ENCODE data around the gene SLC31A2. TPM values are rescaled to one million over a fixed set of nuclear protein-coding genes. Genes with fewer than 3 reads are reported as not detected.
A peak's percentile ranks its signal among the peaks of the same experiment; 100 is the strongest.
"Not testable (repeated sequence)": the region's sequence is repeated elsewhere in the genome, so short reads cannot be mapped to it uniquely, and the experiment has no call there.

The SLC31A2 gene, protein sequence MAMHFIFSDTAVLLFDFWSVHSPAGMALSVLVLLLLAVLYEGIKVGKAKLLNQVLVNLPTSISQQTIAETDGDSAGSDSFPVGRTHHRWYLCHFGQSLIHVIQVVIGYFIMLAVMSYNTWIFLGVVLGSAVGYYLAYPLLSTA
- 1 to 10 TPM; 2.6 to 5.3 (median 4.0) TPM for polyA plus RNA-seq (ENCODE audit: insufficient read length in 4 of 4)

DNA sequence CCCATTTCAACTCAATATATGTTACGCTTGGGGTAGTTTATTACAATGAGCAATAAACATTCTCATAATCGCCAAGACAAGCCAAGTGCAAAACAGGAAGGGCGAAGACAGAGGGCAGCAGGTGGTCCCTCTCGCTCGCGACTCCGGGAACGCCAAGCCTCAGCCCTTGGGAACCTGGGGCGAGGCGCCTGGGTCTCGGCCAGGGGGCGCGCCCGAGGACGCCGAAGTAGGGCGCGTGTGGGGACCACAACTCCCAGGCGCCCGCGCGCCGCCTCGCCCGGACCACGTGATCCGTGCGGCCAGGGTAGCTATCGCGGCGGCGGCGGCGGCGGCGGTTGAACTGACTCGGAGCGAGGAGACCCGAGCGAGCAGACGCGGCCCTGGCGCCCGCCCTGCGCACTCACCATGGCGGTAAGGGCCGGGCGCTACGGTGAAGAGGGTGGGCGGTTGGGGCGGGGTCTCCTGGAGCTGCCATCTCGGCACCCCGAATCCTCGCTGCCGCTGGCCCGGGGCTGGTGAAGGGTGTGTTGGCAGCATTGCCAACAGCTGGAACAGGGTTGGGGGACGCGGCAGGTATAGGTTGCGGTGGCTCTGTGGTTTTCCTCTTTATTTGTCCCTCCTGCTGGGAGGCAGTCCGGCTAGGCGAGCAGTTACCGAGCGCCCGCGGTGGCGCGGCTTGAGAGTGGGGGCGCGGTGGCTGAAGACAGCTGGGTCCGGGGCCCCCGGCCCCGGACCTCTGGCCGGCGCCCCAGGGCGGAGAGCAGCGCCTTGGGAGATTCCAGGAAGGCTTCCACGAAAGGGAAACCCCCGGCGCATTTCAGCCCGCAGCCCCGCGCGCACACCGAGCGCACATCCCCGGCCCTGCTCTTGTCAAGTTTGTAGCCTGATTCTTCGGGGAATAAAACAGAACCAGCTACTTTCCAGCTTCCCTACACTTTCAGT lies at the start of gene SLC31A2:
TSS of gene SLC31A2 (plus strand) at position 338 of the 942 bp plus-strand sequence. CDS start at position 406, 68 bp downstream.
- peak; percentile 50 to 69 (median 57) for DNase-seq (ENCODE audit: low read depth in 4 of 4, low spot score in 3 of 4)

DNA sequence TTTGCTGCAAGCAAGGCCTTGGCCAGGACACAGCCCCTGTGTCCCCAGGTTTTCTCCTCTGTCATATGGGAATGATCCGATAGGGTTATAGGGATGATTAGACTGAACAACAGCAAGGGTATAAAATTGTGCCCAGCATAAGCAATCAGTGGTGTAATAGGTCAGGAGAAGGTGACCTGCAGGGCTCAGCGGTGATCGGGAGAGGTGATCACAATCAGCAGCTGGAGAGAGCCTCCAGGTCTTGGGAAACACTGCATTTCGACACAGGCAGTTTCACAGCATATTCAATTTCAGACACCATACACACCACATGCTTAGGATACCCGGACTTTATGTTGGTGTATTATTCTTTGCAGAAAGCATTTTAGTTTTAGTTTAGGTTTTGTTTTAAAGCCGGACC lies 45.5 kb upstream of the SLC31A2 start:
- DNase-seq (ENCODE audit: low read depth in 4 of 4, low spot score in 3 of 4): not testable (repeated sequence)

DNA sequence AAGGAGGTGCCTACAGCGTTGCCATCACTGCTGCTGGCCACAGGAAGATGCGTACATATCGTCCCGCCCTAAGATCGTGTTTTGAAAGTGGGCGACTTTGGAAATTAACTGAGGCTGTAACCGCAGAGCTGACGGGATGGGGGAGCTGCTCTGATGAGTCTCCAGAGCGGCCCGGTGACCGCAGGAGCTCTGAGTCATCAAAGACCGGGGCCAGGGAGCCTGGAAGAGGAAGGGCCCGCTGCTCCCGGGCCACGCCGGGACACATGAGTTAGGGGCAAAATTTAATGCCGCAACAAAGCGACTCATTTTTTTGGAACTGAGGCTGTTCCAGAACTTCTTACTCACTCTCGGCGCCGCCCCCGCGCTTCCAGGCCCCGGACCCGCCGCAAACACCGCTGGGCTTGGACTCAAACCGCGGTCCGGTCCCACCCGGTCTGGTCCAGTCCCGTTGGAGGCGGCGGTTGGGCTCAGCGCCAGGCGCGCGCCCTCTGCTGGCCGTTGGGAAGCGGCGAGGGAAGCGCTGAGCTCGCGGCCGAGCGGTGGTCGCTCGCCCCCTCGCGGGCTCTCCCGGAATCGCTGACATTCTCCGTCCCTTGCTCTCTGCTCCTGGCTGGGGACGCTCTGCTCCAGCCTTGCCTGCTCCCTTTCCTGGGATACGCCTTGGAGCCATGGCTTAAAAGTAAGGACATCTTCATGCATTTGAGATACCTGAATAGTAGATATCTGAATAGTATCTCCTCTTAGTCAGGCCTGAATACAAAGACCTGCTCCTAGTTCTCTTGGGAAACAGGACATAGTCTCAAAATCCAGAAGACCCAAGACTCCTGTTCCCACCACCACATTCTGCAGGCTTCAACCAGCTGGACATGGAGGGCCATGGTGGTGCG lies 39.5 kb upstream of the SLC31A2 start:
- not testable (repeated sequence) for DNase-seq (ENCODE audit: low read depth in 4 of 4, low spot score in 3 of 4)

DNA sequence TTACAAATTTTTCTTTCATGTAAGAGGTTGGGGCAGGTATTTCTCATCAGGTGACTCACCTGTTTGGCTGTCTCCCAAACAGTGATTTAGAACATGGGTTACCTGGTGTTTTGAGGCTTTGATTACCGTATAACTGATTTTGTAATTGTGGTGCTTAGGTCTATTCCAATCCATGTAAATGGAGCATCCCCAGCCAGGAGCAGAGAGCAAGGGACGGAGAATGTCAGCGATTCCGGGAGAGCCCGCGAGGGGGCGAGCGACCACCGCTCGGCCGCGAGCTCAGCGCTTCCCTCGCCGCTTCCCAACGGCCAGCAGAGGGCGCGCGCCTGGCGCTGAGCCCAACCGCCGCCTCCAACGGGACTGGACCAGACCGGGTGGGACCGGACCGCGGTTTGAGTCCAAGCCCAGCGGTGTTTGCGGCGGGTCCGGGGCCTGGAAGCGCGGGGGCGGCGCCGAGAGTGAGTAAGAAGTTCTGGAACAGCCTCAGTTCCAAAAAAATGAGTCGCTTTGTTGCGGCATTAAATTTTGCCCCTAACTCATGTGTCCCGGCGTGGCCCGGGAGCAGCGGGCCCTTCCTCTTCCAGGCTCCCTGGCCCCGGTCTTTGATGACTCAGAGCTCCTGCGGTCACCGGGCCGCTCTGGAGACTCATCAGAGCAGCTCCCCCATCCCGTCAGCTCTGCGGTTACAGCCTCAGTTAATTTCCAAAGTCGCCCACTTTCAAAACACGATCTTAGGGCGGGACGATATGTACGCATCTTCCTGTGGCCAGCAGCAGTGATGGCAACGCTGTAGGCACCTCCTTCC lies 37.9 kb upstream of the SLC31A2 start:
- DNase-seq (ENCODE audit: low read depth in 4 of 4, low spot score in 3 of 4): not testable (repeated sequence)

DNA sequence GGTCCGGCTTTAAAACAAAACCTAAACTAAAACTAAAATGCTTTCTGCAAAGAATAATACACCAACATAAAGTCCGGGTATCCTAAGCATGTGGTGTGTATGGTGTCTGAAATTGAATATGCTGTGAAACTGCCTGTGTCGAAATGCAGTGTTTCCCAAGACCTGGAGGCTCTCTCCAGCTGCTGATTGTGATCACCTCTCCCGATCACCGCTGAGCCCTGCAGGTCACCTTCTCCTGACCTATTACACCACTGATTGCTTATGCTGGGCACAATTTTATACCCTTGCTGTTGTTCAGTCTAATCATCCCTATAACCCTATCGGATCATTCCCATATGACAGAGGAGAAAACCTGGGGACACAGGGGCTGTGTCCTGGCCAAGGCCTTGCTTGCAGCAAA lies 32.0 kb upstream of the SLC31A2 start:
- not testable (repeated sequence) for DNase-seq (ENCODE audit: low read depth in 4 of 4, low spot score in 3 of 4)

DNA sequence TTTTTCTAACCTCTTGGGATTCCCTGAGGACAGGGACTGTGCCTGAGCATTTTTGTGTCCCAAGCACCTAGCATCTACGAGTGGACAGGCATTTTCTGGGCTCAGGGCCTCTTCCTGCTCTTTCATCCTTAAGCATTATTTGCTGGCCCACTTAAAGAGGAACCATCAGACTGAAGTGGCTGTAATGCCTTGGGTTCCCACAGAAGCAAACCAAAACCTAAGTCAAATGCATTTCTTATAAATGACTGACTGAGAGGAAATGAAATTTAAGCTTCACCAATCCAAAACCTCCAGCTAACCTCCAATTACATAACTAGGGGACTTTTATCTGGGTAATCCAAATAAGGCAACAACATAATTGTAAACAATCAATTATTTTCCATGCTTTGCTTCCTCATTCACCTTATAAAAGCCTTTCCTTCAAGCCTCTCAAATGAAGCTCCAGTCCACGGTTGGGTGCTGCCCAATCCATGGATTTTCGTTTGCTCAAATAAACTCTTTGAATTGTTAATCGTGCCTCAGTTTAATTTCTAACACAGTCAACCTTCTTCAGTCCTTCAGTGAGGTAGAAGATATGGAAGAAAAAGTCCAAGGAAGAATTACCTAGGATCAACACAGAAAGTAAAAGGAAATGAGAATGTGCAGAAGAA lies 25.3 kb upstream of the SLC31A2 start:
- DNase-seq (ENCODE audit: low read depth in 4 of 4, low spot score in 3 of 4): no peak

DNA sequence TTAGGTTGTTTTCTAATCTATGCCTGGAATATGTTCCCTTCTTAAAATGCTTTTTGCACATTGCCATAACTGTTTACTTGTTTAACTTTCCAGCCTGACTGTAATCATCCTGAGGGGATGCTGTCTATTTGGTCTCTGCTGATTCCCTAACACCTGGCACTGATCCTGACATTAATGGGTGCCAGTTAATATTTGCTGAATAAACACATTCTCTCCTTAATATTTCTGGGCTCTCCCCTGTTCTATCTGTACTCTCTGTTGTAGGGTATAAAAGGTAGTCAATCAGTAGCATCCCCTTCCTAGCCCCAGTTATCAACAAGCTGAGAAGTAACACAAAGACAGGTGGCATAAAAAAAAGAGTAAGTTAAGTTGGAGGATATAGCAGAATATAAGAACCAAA lies 21.3 kb upstream of the SLC31A2 start:
- DNase-seq (ENCODE audit: low read depth in 4 of 4, low spot score in 3 of 4): no peak

DNA sequence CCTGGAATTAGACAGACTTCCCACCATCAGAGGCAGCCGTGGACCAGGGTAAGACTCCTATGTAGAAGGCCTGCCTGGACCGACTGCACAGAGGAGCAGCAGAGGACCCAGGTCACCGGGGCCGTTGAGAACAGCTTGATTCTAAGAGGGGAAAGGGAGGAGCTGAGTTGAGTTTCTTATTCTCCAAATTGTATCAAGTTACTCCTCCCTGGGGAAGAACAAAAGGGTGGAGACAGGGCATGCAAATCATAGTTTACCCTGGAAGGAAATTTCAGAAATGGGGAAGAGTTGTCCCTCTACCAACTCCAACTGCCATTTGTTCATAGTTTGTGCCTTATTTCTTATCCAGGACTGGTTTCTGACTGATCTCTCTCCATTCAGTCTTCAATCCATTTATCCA lies 20.9 kb upstream of the SLC31A2 start:
- DNase-seq (ENCODE audit: low read depth in 4 of 4, low spot score in 3 of 4): no peak

DNA sequence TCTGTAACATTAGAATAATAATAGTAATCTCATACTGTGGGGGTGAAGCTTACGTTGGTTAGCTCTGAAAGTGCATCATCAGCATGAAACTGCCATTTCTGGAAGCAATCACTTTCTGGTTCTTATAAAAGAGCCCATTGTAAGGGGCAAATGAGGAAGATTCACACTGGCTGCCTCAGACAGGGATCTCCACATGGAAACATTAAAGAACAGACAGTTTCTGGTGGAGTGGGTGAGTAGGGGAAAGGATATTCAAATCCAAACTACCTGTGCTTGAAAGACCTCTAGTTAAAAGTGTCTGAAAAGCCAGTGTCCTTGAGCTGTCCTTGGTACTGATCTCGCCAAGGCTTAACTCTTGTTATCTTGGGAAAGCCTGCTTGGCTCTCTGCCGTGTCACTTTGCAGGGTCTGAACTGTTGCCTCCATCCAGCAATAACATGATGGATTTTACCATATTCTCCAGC lies 19.1 kb upstream of the SLC31A2 start:
- peak; percentile 28 to 36 (median 34) for DNase-seq (ENCODE audit: low read depth in 4 of 4, low spot score in 3 of 4)

DNA sequence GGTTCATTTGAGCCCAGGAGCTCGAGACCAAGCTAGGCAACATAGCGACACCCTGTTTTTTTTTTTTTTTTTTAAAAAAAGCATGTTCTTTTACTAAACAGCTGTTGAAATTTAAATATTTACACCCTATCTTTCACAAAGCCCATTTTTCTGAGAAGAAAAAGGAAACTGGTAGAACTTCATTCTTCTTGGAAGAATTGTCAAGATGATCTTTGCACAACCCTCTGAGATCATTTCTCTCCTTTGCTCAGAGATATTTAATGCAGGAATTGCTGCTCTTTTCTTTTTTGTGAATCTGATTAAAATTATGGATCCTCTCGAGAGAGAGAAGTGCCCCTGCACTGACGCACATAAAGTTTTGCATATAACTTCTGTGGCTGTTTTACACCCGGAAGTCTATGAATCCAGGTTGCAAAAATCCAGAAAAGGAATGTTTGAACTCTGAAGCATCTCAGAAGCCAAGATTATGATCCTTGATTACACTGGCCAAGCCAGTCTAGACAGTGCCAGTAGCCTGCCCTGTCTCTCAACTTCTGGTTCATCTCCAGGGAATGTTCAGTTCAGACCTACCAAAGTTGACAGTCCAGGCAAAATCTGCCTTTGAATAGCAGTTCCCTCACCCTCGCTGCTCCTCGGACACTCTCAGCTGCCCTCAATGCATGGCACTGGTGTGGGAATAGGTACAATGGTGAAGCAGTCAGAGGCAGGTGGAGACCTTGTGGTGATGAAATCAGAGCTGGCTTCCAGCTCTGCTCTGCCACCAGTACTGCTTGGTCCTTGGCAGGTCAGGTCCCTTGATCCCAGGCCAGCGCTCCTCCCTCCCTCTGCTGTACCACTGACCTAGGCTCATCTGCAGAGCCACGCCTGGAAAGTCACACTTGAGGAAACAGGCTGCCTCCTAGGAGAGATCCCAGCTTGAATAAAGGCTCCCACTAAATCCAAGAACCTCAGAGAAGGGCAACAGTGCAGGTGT lies 13.3 kb upstream of the SLC31A2 start:
- DNase-seq (ENCODE audit: low read depth in 4 of 4, low spot score in 3 of 4): no peak

DNA sequence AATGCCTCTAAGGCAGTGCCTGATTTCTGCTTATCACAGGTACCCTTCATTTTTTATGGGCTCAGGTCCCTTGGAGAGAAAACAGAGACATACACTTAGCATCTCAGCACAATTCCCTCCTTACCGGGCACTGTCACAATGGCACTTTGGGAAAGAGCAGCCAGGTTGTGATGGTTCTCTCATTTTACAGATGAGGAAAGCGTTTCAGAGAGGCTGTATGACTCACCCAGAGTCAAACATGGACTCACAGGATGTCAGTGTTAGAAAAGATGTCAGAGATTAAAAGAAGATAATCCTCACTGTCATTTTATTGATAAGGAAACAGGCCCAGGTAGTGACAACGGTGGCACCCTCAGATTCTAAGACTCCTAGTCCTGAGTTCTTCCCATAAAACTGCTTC lies 12.0 kb upstream of the SLC31A2 start:
- no peak for DNase-seq (ENCODE audit: low read depth in 4 of 4, low spot score in 3 of 4)

DNA sequence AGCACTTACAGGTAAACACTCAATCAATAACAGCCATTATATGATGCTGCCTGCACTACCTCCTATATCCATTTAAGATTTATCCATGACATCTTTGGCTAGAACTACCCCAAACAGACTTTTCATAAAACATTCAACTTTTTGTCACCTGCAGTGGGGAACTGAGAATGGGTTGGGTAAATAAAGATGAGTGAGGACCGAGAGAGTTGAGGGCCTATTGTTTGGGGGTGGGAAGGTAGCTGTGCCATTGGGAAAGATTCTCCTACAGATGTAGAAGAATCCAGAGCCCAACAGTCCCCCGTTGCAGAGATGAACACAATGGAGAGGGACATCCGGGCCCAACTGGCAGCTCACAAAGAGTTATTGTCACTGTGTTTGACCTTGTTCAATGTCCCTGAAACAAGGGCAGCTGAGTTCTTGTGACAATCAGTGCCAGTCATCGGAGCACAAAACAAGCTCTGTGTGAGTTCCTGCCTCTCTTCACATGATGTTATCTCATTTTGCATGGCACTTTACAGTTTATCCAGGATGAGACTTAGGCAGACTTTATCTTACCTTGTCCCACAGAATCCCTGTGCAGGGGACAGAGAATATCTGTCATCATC lies 11.5 kb upstream of the SLC31A2 start:
- DNase-seq (ENCODE audit: low read depth in 4 of 4, low spot score in 3 of 4): no peak

DNA sequence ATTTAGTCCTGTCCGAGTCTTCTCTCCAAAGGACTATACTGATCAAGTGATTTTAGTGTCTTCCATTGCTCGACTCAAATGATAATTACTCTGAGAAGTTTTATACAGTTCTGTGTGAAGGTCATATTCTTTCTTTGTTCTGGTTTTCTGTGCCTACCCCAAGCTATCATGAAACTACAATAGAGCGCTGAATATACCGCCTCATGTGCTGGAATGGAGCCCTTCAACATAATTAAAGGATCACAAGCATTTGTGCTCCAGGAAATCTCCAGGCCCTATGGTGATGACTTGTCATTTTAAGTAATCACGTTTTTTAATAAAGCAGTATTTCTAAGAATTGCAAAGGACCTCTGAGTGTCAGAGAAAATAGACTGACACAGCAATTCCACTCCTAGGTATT lies 10.9 kb upstream of the SLC31A2 start:
- DNase-seq (ENCODE audit: low read depth in 4 of 4, low spot score in 3 of 4): no peak

DNA sequence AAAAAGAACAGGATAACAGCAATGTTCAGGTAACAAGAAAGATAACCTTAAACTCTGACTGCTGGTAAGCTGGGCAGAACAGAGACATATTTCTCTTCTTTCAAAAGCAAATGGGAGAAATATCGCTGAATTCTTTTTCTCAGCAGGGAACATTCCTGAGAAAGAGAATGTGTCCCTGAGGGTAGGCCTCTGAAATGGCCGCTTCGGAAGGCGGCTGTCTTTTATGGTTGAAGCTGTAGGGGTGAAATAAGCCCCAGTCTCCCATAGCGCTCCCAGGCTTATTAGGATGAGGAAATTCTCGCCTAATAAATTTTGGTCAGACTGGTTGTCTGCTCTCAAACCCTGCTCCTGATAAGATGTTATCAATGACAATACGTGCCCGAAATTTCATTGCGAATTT lies 9.9 kb upstream of the SLC31A2 start:
- DNase-seq (ENCODE audit: low read depth in 4 of 4, low spot score in 3 of 4): not testable (repeated sequence)

DNA sequence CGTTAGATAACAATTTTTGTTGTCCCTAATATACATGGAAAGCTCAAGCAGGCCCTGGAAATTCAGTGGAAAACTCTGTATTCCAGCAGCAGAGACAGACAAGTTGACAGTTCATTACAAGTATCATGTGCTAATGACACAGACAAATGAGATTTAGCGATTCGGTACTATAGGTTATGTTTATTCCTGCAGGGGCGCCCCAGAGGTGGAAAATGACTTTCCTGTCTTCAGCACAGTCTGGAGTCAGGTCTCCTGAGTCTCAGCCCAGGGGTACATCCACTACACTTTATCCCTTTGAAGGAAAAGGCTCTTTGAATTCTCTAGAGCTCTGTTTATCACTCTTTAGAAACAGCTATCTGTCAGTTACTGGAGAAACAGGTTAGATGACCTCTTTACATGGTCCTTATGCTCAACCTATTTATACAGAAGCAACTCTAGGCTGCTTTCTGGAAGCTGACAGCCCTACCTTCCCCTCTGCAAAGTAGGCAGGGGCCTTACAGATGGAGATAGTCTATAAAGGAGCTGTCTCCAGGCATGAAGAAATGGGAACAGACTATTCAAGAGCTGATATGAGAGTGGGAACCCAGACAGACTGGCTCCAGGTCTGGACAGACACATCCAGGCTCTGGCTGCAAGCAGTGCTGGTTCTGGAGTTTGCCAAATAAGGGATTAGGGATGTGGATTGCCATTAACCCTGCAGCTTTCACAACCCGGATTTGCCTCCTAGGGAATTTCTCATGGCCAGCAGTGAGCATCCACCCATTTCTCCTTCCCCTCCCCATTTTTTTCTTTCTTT lies 7.2 kb upstream of the SLC31A2 start:
- DNase-seq (ENCODE audit: low read depth in 4 of 4, low spot score in 3 of 4): no peak

DNA sequence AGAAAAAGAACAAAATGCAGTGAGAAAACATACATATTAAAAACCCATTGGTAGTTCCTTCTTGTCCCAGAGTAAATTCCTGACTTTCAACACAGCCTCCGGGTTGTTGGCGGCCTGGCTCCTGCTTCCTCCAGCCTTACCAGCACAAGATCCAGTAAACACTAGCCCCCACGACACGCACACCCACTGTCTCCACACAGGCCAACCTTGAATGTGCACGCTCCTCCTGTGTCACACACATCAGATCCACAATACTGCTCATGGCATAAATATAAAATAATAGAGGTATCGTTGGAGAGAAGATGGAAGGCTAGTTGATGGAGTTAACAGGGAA lies 2.5 kb upstream of the SLC31A2 start:
- DNase-seq (ENCODE audit: low read depth in 4 of 4, low spot score in 3 of 4): no peak

DNA sequence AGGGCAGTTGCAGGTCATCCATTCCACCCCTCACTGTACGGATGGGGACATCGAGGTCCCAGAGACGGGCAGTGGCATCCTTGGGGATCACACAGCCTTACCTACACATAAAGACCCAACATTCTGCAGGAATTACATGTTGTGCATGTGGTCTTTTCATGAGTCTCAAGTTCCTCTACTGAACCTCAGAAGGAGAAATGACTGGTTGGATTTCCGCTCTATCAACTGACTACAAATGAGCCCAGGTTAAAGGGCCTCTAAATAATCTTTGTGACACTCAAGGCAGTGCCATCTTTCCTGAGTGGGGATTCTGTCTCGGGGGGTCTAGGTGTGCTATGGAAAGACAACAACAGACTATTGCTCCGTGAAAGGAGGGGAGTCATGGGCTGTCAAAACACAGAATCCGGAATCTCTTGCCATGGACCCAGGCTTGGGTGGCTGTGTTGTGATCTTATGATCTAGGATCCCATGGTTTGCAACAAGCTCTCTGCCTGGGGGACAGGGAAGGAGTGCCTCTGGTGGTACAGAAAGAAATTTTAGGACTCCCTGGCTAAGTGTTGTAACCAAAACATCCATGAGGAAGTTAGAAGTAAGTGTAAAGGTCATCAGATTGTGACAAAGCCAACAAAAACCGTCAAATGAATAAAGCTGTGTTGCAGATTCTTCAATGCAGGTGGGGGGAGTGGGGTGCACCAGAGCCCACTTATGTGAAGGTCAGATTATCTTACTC lies 1.9 kb upstream of the SLC31A2 start:
- DNase-seq (ENCODE audit: low read depth in 4 of 4, low spot score in 3 of 4): no peak

All from right renal pelvis (tissue), 4 donors.